CD8-positive, alpha-beta memory T cell (primary cell): ENCODE results near the gene PRKCI. TPM values are rescaled to one million over a fixed set of nuclear protein-coding genes. Genes with fewer than 3 reads are reported as not detected.
"Not testable (repeated sequence)": the region's sequence is repeated elsewhere in the genome, so short reads cannot be mapped to it uniquely, and the experiment has no call there.

Experiments
- CTCF ChIA-PET: fragments of 350-600 bp; sonication (Branson Sonifier 250); formaldehyde crosslinking; loops from one replicate; lab custom pipeline; 2021; ENCODE audit warnings: antibody characterized with exemption; lab: Charles Lee
- POLR2A ChIA-PET: fragments of 350-600 bp; sonication (Branson Sonifier 250); formaldehyde crosslinking; loops from one replicate; lab custom pipeline; 2021; ENCODE audit warnings: antibody characterized with exemption; lab: Charles Lee
- DNase-seq, 5 donors: peaks; one replicate each; pipeline versions ENCODE4 v3.0.0 to v3.0.0-alpha.2; 2020 to 2022; ENCODE audit warnings: mixed read lengths in 1 of 5
- H3K27ac ChIP-seq: one replicate; pipeline ENCODE4 v1.7.0; 2013; ENCODE audit warnings: low read depth, mild to moderate bottlenecking, low read length, moderate library complexity
- H3K27me3 ChIP-seq: 2 replicates; pipeline ENCODE4 v1.7.0; 2013; ENCODE audit warnings: low read length, mild to moderate bottlenecking; ENCODE audit not compliant: insufficient read depth, poor library complexity, severe bottlenecking
- H3K36me3 ChIP-seq: 2 replicates; pipeline ENCODE4 v1.7.0; 2013; ENCODE audit warnings: mild to moderate bottlenecking, low read length, moderate library complexity; ENCODE audit not compliant: insufficient read depth
- H3K4me1 ChIP-seq: 2 replicates; pipeline ENCODE4 v1.7.0; 2013; ENCODE audit warnings: mild to moderate bottlenecking, low read length, moderate library complexity; ENCODE audit not compliant: insufficient read depth
- H3K4me3 ChIP-seq: 2 replicates; pipeline ENCODE4 v1.7.0; 2013; ENCODE audit warnings: mild to moderate bottlenecking, low read length
- H3K9me3 ChIP-seq: 2 replicates; pipeline ENCODE4 v1.7.0; 2013; ENCODE audit warnings: mild to moderate bottlenecking, low read length
- H3K27ac Mint-ChIP-seq, 8 donors: one replicate each; pipeline ENCODE4 v1.8.0; 2020 to 2021; ENCODE audit warnings: mixed read lengths in 8 of 8, mild to moderate bottlenecking in 6 of 8, inconsistent platforms in 3 of 8, moderate library complexity in 3 of 8
- H3K27me3 Mint-ChIP-seq, 2 donors: one replicate each; pipeline ENCODE4 v1.8.0; 2020 to 2021; ENCODE audit warnings: mixed read lengths in 2 of 2, mild to moderate bottlenecking in 1 of 2, moderate library complexity in 1 of 2
- H3K36me3 Mint-ChIP-seq, 3 donors: one replicate each; pipeline ENCODE4 v1.8.0; 2020 to 2021; ENCODE audit warnings: mixed read lengths in 3 of 3, inconsistent platforms in 1 of 3, mild to moderate bottlenecking in 1 of 3
- H3K4me1 Mint-ChIP-seq, 3 donors: one replicate each; pipeline ENCODE4 v1.8.0; 2020 to 2021; ENCODE audit warnings: mixed read lengths in 3 of 3, inconsistent platforms in 1 of 3, mild to moderate bottlenecking in 1 of 3
- H3K4me3 Mint-ChIP-seq, 7 donors: one replicate each; pipeline ENCODE4 v1.8.0; 2020 to 2021; ENCODE audit warnings: mixed read lengths in 7 of 7, mild to moderate bottlenecking in 6 of 7, moderate library complexity in 4 of 7, inconsistent platforms in 2 of 7
- H3K9me3 Mint-ChIP-seq, 5 donors: one replicate each; pipeline ENCODE4 v1.8.0; 2020 to 2022; ENCODE audit warnings: mixed read lengths in 5 of 5, mild to moderate bottlenecking in 3 of 5, moderate library complexity in 2 of 5, inconsistent platforms in 1 of 5
- polyA plus RNA-seq: library from polyadenylated mRNA; unstranded; fragments of 300-500 nt; fragmentation: Illumina TruSeq; gene quantifications from one replicate; pipeline ENCODE4 v1.2.3, GENCODE V29; 2021
- total RNA-seq, 2 experiments: library from RNA; stranded (reverse); gene quantifications; one replicate each; pipeline ENCODE4 v1.2.3, GENCODE V29; 2021

Gene PRKCI
- total and polyA plus RNA-seq, 3 experiments from 2014 or later = 14.9 to 21.7 (median 19.9) TPM

- H3K27ac Mint-ChIP-seq = peak overlapping the region in 2 of 8 donors; percentile 42 to 48
- CTCF ChIA-PET = no interaction called here
Measured at GRCh38 chr3:170275832-170276231, 53.6 kb downstream of the PRKCI start.

GRCh38 chr3:170277311-170277710 is 55.1 kb downstream of the PRKCI start:
- CTCF ChIA-PET = not testable (repeated sequence)
- peak overlapping the region; percentile 72 to 98 (median 92) for H3K27ac Mint-ChIP-seq

More at GRCh38 chr3:170275832-170276231, 53.6 kb downstream of the PRKCI start:
- Histone ChIP-seq H3K9me3 (no peaks in the 10 kb centered on the region), H3K27me3 (no peaks in the 10 kb centered on the region), H3K4me3 (no peak overlapping the region), H3K36me3 (no peaks in the 10 kb centered on the region), H3K4me1 (peaks cover 6% of the 10 kb centered on the region), H3K27ac (no peak overlapping the region)
- no peaks in the 10 kb centered on the region for H3K9me3 Mint-ChIP-seq
- POLR2A ChIA-PET = no interaction called here
- peaks cover 9 to 58% (median 18%) of the 10 kb centered on the region in 3 donors for H3K36me3 Mint-ChIP-seq
- H3K27me3 Mint-ChIP-seq = no peaks in the 10 kb centered on the region
- no peak for DNase-seq
- H3K4me3 Mint-ChIP-seq = peak overlapping the region in 1 of 7 donors; percentile 63
- peaks cover 18 to 26% (median 25%) of the 10 kb centered on the region in 3 donors for H3K4me1 Mint-ChIP-seq

GRCh38 chr3:170277833-170278580 is 55.8 kb downstream of the PRKCI start:
- Mint-ChIP-seq H3K9me3 (no peaks in the 10 kb centered on the region), H3K36me3 (peaks cover 9 to 54% (median 19%) of the 10 kb centered on the region in 3 donors), H3K27ac (peak overlapping the region; percentile 70 to 95 (median 88)), H3K4me3 (peak overlapping the region; percentile 81 to 93 (median 84)), H3K4me1 (peaks cover 18 to 26% (median 25%) of the 10 kb centered on the region in 3 donors), H3K27me3 (no peaks in the 10 kb centered on the region)
- ChIA-PET CTCF (no interaction called here), POLR2A (interaction anchor here (1.1 kb wide), 1 partner anchor 11 kb away, joined by 3 read pairs; no protein-coding TSS in a partner anchor)
- Histone ChIP-seq H3K36me3 (no peaks in the 10 kb centered on the region), H3K4me3 (peak overlapping the region; percentile 16), H3K27me3 (no peaks in the 10 kb centered on the region), H3K27ac (no peak overlapping the region), H3K4me1 (peaks cover 6% of the 10 kb centered on the region), H3K9me3 (no peaks in the 10 kb centered on the region)
- peak in 2 of 5 donors; percentile 6 to 17 for DNase-seq

More at GRCh38 chr3:170277311-170277710, 55.1 kb downstream of the PRKCI start:
- H3K9me3 ChIP-seq, H3K27me3 Mint-ChIP-seq, H3K4me1 ChIP-seq, H3K36me3 ChIP-seq, H3K9me3 Mint-ChIP-seq, H3K27me3 ChIP-seq, H3K4me3 ChIP-seq: not testable (repeated sequence)
- POLR2A ChIA-PET = interaction anchor here (1.1 kb wide), 1 partner anchor 11 kb away, joined by 3 read pairs; no protein-coding TSS in a partner anchor
- Mint-ChIP-seq H3K4me3 (peak overlapping the region; percentile 81 to 93 (median 84)), H3K36me3 (peaks cover 9 to 57% (median 19%) of the 10 kb centered on the region in 3 donors), H3K4me1 (peaks cover 18 to 26% (median 25%) of the 10 kb centered on the region in 3 donors)
- H3K27ac ChIP-seq = peak overlapping the region; percentile 30
- DNase-seq = peak in 3 of 5 donors; percentile 11 to 51 (median 48)

GRCh38 chr3:170278627-170279026 is 56.4 kb downstream of the PRKCI start:
- H3K27ac ChIP-seq = no peak overlapping the region
- no peak overlapping the region for H3K4me3 ChIP-seq
- ChIA-PET CTCF (interaction anchor here (0.8 kb wide), 1 partner anchor 28 kb away, joined by 4 read pairs; no protein-coding TSS in a partner anchor), POLR2A (no interaction called here)
- Mint-ChIP-seq H3K27me3 (no peaks in the 10 kb centered on the region), H3K4me1 (peaks cover 18 to 26% (median 25%) of the 10 kb centered on the region in 3 donors), H3K27ac (peak overlapping the region in 6 of 8 donors; percentile 7 to 90 (median 72)), H3K4me3 (peak overlapping the region in 4 of 7 donors; percentile 58 to 87 (median 80)), H3K36me3 (peaks cover 9 to 57% (median 21%) of the 10 kb centered on the region in 3 donors), H3K9me3 (no peaks in the 10 kb centered on the region)
- H3K27me3 ChIP-seq = no peaks in the 10 kb centered on the region
- no peak for DNase-seq
- no peaks in the 10 kb centered on the region for H3K9me3 ChIP-seq
- no peaks in the 10 kb centered on the region for H3K36me3 ChIP-seq
- H3K4me1 ChIP-seq = peaks cover 6% of the 10 kb centered on the region

GRCh38 chr3:170290194-170290593 is 68.0 kb downstream of the PRKCI start:
- CTCF ChIA-PET = no interaction called here
- Histone ChIP-seq H3K9me3 (no peaks in the 10 kb centered on the region), H3K27me3 (no peaks in the 10 kb centered on the region), H3K27ac (no peak overlapping the region), H3K4me1 (no peaks in the 10 kb centered on the region), H3K36me3 (no peaks in the 10 kb centered on the region), H3K4me3 (no peak overlapping the region)
- no peak overlapping the region for H3K4me3 Mint-ChIP-seq
- no peak for DNase-seq
- no peaks in the 10 kb centered on the region for H3K9me3 Mint-ChIP-seq
- H3K27ac Mint-ChIP-seq = no peak overlapping the region
- peaks cover 4 to 43% (median 5%) of the 10 kb centered on the region in 3 donors for H3K36me3 Mint-ChIP-seq
- H3K27me3 Mint-ChIP-seq = no peaks in the 10 kb centered on the region
- POLR2A ChIA-PET = no interaction called here
- H3K4me1 Mint-ChIP-seq = no peaks in the 10 kb centered on the region

- no peaks in the 10 kb centered on the region for H3K27me3 Mint-ChIP-seq
- DNase-seq = no peak
Measured at GRCh38 chr3:170295586-170295985, 73.4 kb downstream of the PRKCI start.

GRCh38 chr3:170296703-170297102 is 74.5 kb downstream of the PRKCI start:
- Mint-ChIP-seq H3K27ac (peak overlapping the region in 1 of 8 donors; percentile 29), H3K27me3 (no peaks in the 10 kb centered on the region), H3K36me3 (peaks cover 0 to 45% (median 8%) of the 10 kb centered on the region in 3 donors), H3K4me1 (no peaks in the 10 kb centered on the region), H3K4me3 (no peak overlapping the region), H3K9me3 (no peaks in the 10 kb centered on the region)
- H3K9me3 ChIP-seq = no peaks in the 10 kb centered on the region
- no peak overlapping the region for H3K27ac ChIP-seq
- ChIA-PET CTCF (no interaction called here), POLR2A (no interaction called here)
- no peaks in the 10 kb centered on the region for H3K27me3 ChIP-seq
- peaks cover 2% of the 10 kb centered on the region for H3K36me3 ChIP-seq
- H3K4me1 ChIP-seq = no peaks in the 10 kb centered on the region
- H3K4me3 ChIP-seq = no peak overlapping the region
- no peak for DNase-seq

More at GRCh38 chr3:170295586-170295985, 73.4 kb downstream of the PRKCI start:
- H3K36me3 Mint-ChIP-seq = peaks cover 0 to 46% (median 8%) of the 10 kb centered on the region in 3 donors
- no peaks in the 10 kb centered on the region for H3K4me1 Mint-ChIP-seq
- no peaks in the 10 kb centered on the region for H3K27me3 ChIP-seq
- no peaks in the 10 kb centered on the region for H3K36me3 ChIP-seq
- H3K4me1 ChIP-seq = no peaks in the 10 kb centered on the region
- no peak overlapping the region for H3K4me3 Mint-ChIP-seq
- ChIA-PET CTCF (no interaction called here), POLR2A (no interaction called here)
- no peak overlapping the region for H3K27ac ChIP-seq
- H3K9me3 Mint-ChIP-seq = no peaks in the 10 kb centered on the region
- no peak overlapping the region for H3K27ac Mint-ChIP-seq
- H3K4me3 ChIP-seq = no peak overlapping the region
- no peaks in the 10 kb centered on the region for H3K9me3 ChIP-seq

GRCh38 chr3:170301405-170301804 is 79.2 kb downstream of the PRKCI start:
- Histone ChIP-seq H3K4me1 (no peaks in the 10 kb centered on the region), H3K4me3 (no peak overlapping the region), H3K9me3 (no peaks in the 10 kb centered on the region), H3K36me3 (peaks cover 8% of the 10 kb centered on the region), H3K27ac (no peak overlapping the region), H3K27me3 (no peaks in the 10 kb centered on the region)
- ChIA-PET POLR2A (no interaction called here), CTCF (interaction anchor here (1.2 kb wide), 1 partner anchor 39 kb away, joined by 3 read pairs; no protein-coding TSS in a partner anchor)
- no peaks in the 10 kb centered on the region for H3K27me3 Mint-ChIP-seq
- no peak for DNase-seq
- H3K4me3 Mint-ChIP-seq = no peak overlapping the region
- peaks cover 0 to 27% (median 14%) of the 10 kb centered on the region in 3 donors for H3K36me3 Mint-ChIP-seq
- no peak overlapping the region for H3K27ac Mint-ChIP-seq
- no peaks in the 10 kb centered on the region for H3K9me3 Mint-ChIP-seq
- no peaks in the 10 kb centered on the region for H3K4me1 Mint-ChIP-seq
